ENCODE results near the gene KDM3A. TPM values are rescaled to one million over a fixed set of nuclear protein-coding genes. Genes with fewer than 3 reads are reported as not detected.

Gene KDM3A
- total RNA-seq, 1 experiment from 2014 or later = 34.2 TPM

GRCh38 chr2:86441392-86441881 lies 266 bp downstream of the KDM3A start (continued):
- TF ChIP-seq ZNF219 (CRISPR knock-in tag; IDR thresholded peaks at IDR 0.05; ENCODE audit: borderline replicate concordance) (no peak), ZMAT4 (CRISPR knock-in tag; IDR thresholded peaks at IDR 0.05) (no peak), ZNF423 (CRISPR knock-in tag; IDR thresholded peaks at IDR 0.05) (no peak), ZNF512 (CRISPR knock-in tag; IDR thresholded peaks at IDR 0.05; ENCODE audit: borderline replicate concordance) (no peak)

DNA sequence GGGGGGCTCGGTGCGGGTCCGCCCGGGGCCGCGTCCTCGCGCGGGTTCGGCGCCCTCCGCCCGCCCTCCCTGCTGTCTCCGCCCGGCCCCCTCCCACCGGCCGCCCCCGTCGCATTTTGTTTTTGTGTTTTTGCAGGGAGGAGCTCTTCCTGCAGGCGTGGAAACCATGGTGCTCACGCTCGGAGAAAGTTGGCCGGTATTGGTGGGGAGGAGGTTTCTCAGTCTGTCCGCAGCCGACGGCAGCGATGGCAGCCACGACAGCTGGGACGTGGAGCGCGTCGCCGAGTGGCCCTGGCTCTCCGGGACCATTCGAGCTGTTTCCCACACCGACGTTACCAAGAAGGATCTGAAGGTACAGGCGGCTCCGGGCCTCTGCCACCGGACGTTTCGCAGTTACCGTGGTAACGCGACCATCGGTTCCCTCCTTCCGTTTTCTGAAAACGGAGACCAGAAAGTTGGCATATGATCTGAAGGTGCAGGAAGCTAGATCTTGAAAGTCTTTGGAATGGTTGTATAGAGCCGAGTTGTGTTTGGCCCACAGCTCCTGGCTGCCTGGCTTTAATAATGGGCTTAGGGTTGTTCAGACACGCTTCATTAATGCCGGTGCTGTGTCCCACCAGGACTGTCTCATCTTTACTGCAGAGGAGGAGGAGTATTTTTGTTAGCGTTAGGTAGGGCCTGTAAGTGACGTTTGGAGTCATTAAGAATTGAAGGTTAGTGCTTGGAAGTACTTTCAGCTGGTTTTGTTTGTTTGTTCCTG lies 891 bp downstream of the KDM3A start:
- peak; percentile 41 for DNase-seq (ENCODE audit: low spot score)
- CTCF ChIA-PET = interaction anchor here (0.6 to 2.5 kb wide), 6 partner anchors 41 to 221 kb away, joined by 3 to 10 read pairs (median 4); no protein-coding TSS in a partner anchor
- H3K4me1 Mint-ChIP-seq = peaks cover 21% of the 10 kb centered on the region
- 0 out of 2 replicates have a peak, but pooled peaks have one; percentile 18 for TF ChIP-seq ZNF121 (CRISPR knock-in tag; IDR thresholded peaks at IDR 0.05)
- TF ChIP-seq ZNF138 (CRISPR knock-in tag; conservative IDR thresholded peaks at IDR 0.05) = no peak
- no peak for ATAC-seq
- H3K9me3 Mint-ChIP-seq = peaks cover 33% of the 10 kb centered on the region
- H3K4me3 Mint-ChIP-seq = peak overlapping the region; percentile 88
- peak overlapping the region; percentile 89 for H3K27ac Mint-ChIP-seq
- POLR2A ChIA-PET = interaction anchor here (0.5 to 1.7 kb wide), 7 partner anchors 8 to 180 kb away, joined by 3 to 10 read pairs (median 4); no protein-coding TSS in a partner anchor
- H3K36me3 Mint-ChIP-seq = peaks cover 58% of the 10 kb centered on the region
- H3K27me3 Mint-ChIP-seq (ENCODE audit: low read depth) = peaks cover 26% of the 10 kb centered on the region

- Mint-ChIP-seq H3K4me3 (peak overlapping the region; percentile 88), H3K36me3 (peaks cover 56% of the 10 kb centered on the region), H3K27me3 (ENCODE audit: low read depth) (peaks cover 20% of the 10 kb centered on the region), H3K27ac (peak overlapping the region; percentile 89), H3K4me1 (peaks cover 22% of the 10 kb centered on the region), H3K9me3 (peaks cover 28% of the 10 kb centered on the region)
- CTCF ChIA-PET = interaction anchor here (1.0 to 2.5 kb wide), 4 partner anchors 42 to 221 kb away, joined by 3 to 10 read pairs (median 4); no protein-coding TSS in a partner anchor
- DNase-seq (ENCODE audit: low spot score) = peak; percentile 24
- ATAC-seq = peak; percentile 35
- TF ChIP-seq TEAD1 (CRISPR knock-in tag; IDR thresholded peaks at IDR 0.05) (no peak), ZNF423 (CRISPR knock-in tag; IDR thresholded peaks at IDR 0.05) (no peak), ZNF317 (CRISPR knock-in tag; IDR thresholded peaks at IDR 0.05; ENCODE audit: borderline replicate concordance, low read depth) (no peak), GABPB1 (CRISPR knock-in tag; IDR thresholded peaks at IDR 0.05) (no peak), JAZF1 (CRISPR knock-in tag; IDR thresholded peaks at IDR 0.05) (no peak), ZNF232 (CRISPR knock-in tag; IDR thresholded peaks at IDR 0.05) (no peak), JUN (CRISPR knock-in tag; IDR thresholded peaks at IDR 0.05) (no peak), MAX (CRISPR knock-in tag; IDR thresholded peaks at IDR 0.05) (no peak), ATF1 (CRISPR knock-in tag; IDR thresholded peaks at IDR 0.05) (no peak), ESRRA (CRISPR knock-in tag; IDR thresholded peaks at IDR 0.05; ENCODE audit: borderline replicate concordance) (no peak), OVOL2 (CRISPR knock-in tag; IDR thresholded peaks at IDR 0.05; ENCODE audit: borderline replicate concordance) (no peak), ZNF416 (CRISPR knock-in tag; IDR thresholded peaks at IDR 0.05) (no peak), ARID4B (CRISPR knock-in tag; IDR thresholded peaks at IDR 0.05; ENCODE audit: borderline replicate concordance) (no peak), NFE2L1 (CRISPR knock-in tag; IDR thresholded peaks at IDR 0.05) (no peak), TCF7 (CRISPR knock-in tag; IDR thresholded peaks at IDR 0.05; ENCODE audit: low read depth) (no peak)
- POLR2A ChIA-PET = interaction anchor here (0.8 to 0.9 kb wide), 2 partner anchors 120 to 180 kb away, joined by 3 read pairs; no protein-coding TSS in a partner anchor
Observed at GRCh38 chr2:86442642-86443005, 1.5 kb downstream of the KDM3A start.

Measured in WTC11 (cell line).